Bronchus fibroblast of lung (primary cell): Measurements from ENCODE around the gene LEPROT. TPM values are rescaled to one million over a fixed set of nuclear protein-coding genes. Genes with fewer than 3 reads are reported as not detected.

Source experiments
- total RNA-seq: library from RNA; depleted of rRNA; stranded (reverse); fragments of >200 nt; gene quantifications from 2 replicates; pipeline ENCODE4 v1.2.3, GENCODE V29; 2015

The LEPROT gene
- total RNA-seq, result 27.5 and 30.1 TPM in 2 replicates

GRCh38 chr1:65420590-65421350 is at the start of gene LEPROT, which contains the start of gene LEPR:
Gene LEPROT (plus strand): TSS chr1:65420668. CDS start chr1:65420725, 57 bp downstream.
Gene LEPR (plus strand): TSS chr1:65420668. CDS start chr1:65565566, 144,898 bp downstream.

Other genes with a start within 250 kb of the LEPROT start
- gene DNAJC6, start 111.1 kb upstream of the LEPROT start, total RNA-seq, result 0.45 and 0.50 TPM in 2 replicates
- gene LEPR, start within 50 bp of the LEPROT start, total RNA-seq, result 7.1 and 9.1 TPM in 2 replicates